ENCODE measurements around the gene MAST4.

Gene MAST4

GRCh38 chr5:67065696-67066095, 469.5 kb downstream of the MAST4 start:
- TF ChIP-seq ZNF274 (IDR thresholded peaks at IDR 0.05; ENCODE audit: low read depth, low read length): no peak
- no peak overlapping the region for H3K4me3 ChIP-seq (ENCODE audit: low read length)

GRCh38 chr5:67066815-67067214, 470.6 kb downstream of the MAST4 start:
- no peak overlapping the region for H3K4me3 ChIP-seq (ENCODE audit: low read length)
- no peak for TF ChIP-seq ZNF274 (IDR thresholded peaks at IDR 0.05; ENCODE audit: low read depth, low read length)

- no peak for TF ChIP-seq ZNF274 (IDR thresholded peaks at IDR 0.05; ENCODE audit: low read depth, low read length)
- H3K4me3 ChIP-seq (ENCODE audit: low read length): no peak overlapping the region
These were observed 477.0 kb downstream of the MAST4 start for GRCh38 chr5:67073045-67073680.

- TF ChIP-seq ZNF274 (IDR thresholded peaks at IDR 0.05; ENCODE audit: low read depth, low read length): no peak
- no peak overlapping the region for H3K4me3 ChIP-seq (ENCODE audit: low read length)
These were observed 481.1 kb downstream of the MAST4 start for GRCh38 chr5:67077296-67077695.

GRCh38 chr5:67081261-67081660, 485.1 kb downstream of the MAST4 start:
- H3K4me3 ChIP-seq (ENCODE audit: low read length): no peak overlapping the region

GRCh38 chr5:67082941-67083340, 486.7 kb downstream of the MAST4 start:
- no peak for TF ChIP-seq ZNF274 (IDR thresholded peaks at IDR 0.05; ENCODE audit: low read depth, low read length)
- H3K4me3 ChIP-seq (ENCODE audit: low read length): no peak overlapping the region

More at GRCh38 chr5:67081261-67081660, 485.1 kb downstream of the MAST4 start:
- no peak for TF ChIP-seq ZNF274 (IDR thresholded peaks at IDR 0.05; ENCODE audit: low read depth, low read length)

GRCh38 chr5:67085616-67086015, 489.4 kb downstream of the MAST4 start:
- TF ChIP-seq ZNF274 (IDR thresholded peaks at IDR 0.05; ENCODE audit: low read depth, low read length): no peak

GRCh38 chr5:67089200-67089725, 493.1 kb downstream of the MAST4 start:
- H3K4me3 ChIP-seq (ENCODE audit: low read length): no peak overlapping the region
- no peak for TF ChIP-seq ZNF274 (IDR thresholded peaks at IDR 0.05; ENCODE audit: low read depth, low read length)

More at GRCh38 chr5:67085616-67086015, 489.4 kb downstream of the MAST4 start:
- no peak overlapping the region for H3K4me3 ChIP-seq (ENCODE audit: low read length)

- no peak overlapping the region for H3K4me3 ChIP-seq (ENCODE audit: low read length)
- no peak for TF ChIP-seq ZNF274 (IDR thresholded peaks at IDR 0.05; ENCODE audit: low read depth, low read length)
These were observed 493.8 kb downstream of the MAST4 start for GRCh38 chr5:67090040-67090439.

GRCh38 chr5:67090593-67090992, 494.4 kb downstream of the MAST4 start:
- no peak for TF ChIP-seq ZNF274 (IDR thresholded peaks at IDR 0.05; ENCODE audit: low read depth, low read length)
- H3K4me3 ChIP-seq (ENCODE audit: low read length): no peak overlapping the region

- TF ChIP-seq ZNF274 (IDR thresholded peaks at IDR 0.05; ENCODE audit: low read depth, low read length): no peak
- no peak overlapping the region for H3K4me3 ChIP-seq (ENCODE audit: low read length)
These were observed 496.3 kb downstream of the MAST4 start for GRCh38 chr5:67092535-67092934.

- no peak for TF ChIP-seq ZNF274 (IDR thresholded peaks at IDR 0.05; ENCODE audit: low read depth, low read length)
- no peak overlapping the region for H3K4me3 ChIP-seq (ENCODE audit: low read length)
These were observed 497.1 kb downstream of the MAST4 start for GRCh38 chr5:67093279-67093678.

GRCh38 chr5:67094476-67095300, 498.5 kb downstream of the MAST4 start:
- TF ChIP-seq ZNF274 (IDR thresholded peaks at IDR 0.05; ENCODE audit: low read depth, low read length): no peak

GRCh38 chr5:67095346-67096171, 499.4 kb downstream of the MAST4 start:
- TF ChIP-seq ZNF274 (IDR thresholded peaks at IDR 0.05; ENCODE audit: low read depth, low read length): no peak

More at GRCh38 chr5:67094476-67095300, 498.5 kb downstream of the MAST4 start:
- no peak overlapping the region for H3K4me3 ChIP-seq (ENCODE audit: low read length)

More at GRCh38 chr5:67095346-67096171, 499.4 kb downstream of the MAST4 start:
- no peak overlapping the region for H3K4me3 ChIP-seq (ENCODE audit: low read length)
